ENCODE results near the gene RARB. TPM values are rescaled to one million over a fixed set of nuclear protein-coding genes. Genes with fewer than 3 reads are reported as not detected.
A peak's percentile ranks its signal among the peaks of the same experiment; 100 is the strongest.

The RARB gene
- total and polyA plus RNA-seq, 2 donors (not counting 3 experiments of a cell fraction or from before 2014, with no cell fraction given) = 15.3 to 23.4 TPM

DNA sequence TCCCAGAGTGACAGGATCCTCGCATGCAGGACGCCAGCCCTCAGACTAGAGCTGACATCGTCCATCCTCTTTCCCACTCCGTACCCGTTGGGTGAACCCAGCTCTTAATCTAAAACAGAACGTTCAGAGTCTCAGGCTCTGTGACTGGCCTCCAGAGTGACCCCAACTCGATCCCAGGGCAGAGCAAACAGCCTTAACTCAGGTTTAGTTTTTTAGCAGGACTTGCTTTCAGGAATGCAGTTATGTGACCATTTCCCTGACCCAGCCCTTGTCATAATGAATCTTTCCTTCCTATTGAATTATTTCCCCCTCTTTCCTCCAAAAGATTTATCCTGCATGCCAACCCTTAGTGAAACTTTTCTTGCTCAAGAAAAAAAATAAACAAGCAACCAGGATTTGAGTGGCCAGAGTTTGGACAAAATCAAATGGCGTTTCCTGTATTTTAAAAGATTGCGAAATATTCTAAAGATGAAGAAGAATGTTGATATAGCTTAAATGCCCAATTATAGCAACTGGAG is 47.8 kb upstream of the RARB start:
- H4K20me1 ChIP-seq (replicated peaks; ENCODE audit: control insufficient read depth, extremely low read depth, insufficient read depth, low read length) = no peaks in the 10 kb centered on the region
- no peak overlapping the region for H3K9ac ChIP-seq (replicated peaks; ENCODE audit: extremely low read depth, insufficient read depth, low read length)
- BruUV-seq (replicated peaks) = no TSS peak
- H2AFZ ChIP-seq (ENCODE audit: low read depth, low read length) = no peak overlapping the region
- POLR2A ChIA-PET = no interaction called here
- no peak overlapping the region for H3K4me3 ChIP-seq (replicated peaks in 1 of 3; ENCODE audit: insufficient read depth in 1 of 3, low read depth in 1 of 3, low read length in 3 of 3)
- DNase-seq (ENCODE audit: low read depth, low spot score) (no peak), FAIRE-seq (no peak)
- H3K9me3 ChIP-seq (replicated peaks; ENCODE audit: control insufficient read depth, insufficient read depth, low read length) = no peaks in the 10 kb centered on the region
- H3K4me1 ChIP-seq (ENCODE audit: control insufficient read depth, extremely low read depth, insufficient read depth, low read length) = peaks cover 3% of the 10 kb centered on the region
- no peak overlapping the region for H3K27ac ChIP-seq (ENCODE audit: insufficient read depth, low read depth, low read length)
- H3K9me1 ChIP-seq (replicated peaks; ENCODE audit: control insufficient read depth, extremely low read depth, insufficient read depth, low read length) = no peaks in the 10 kb centered on the region
- peaks cover 0 to 3% of the 10 kb centered on the region in 2 experiments for H3K27me3 ChIP-seq (ENCODE audit: control insufficient read depth in 2 of 2, insufficient read depth in 2 of 2, low read length in 2 of 2)
- no peak overlapping the region for H3K4me2 ChIP-seq (ENCODE audit: insufficient read depth, low read length)
- intact Hi-C loops (cut with micrococcal nuclease) = no loop called here
- dilution Hi-C loops (cut with MboI; ENCODE audit: extremely low pct_ligation_motif_present, low sequenced_read_pairs) = no loop called here
- H3K79me2 ChIP-seq (ENCODE audit: control insufficient read depth, insufficient read depth, low read length) = no peaks in the 10 kb centered on the region
- TF ChIP-seq JUN (IDR thresholded peaks at IDR 0.05; ENCODE audit: borderline replicate concordance, insufficient read depth, insufficient read length, low read depth) (no peak), EZH2 (IDR thresholded peaks at IDR 0.05; ENCODE audit: borderline replicate concordance, low read depth, low read length, severe bottlenecking) (no peak)
- TF ChIP-seq, protein P1, sequence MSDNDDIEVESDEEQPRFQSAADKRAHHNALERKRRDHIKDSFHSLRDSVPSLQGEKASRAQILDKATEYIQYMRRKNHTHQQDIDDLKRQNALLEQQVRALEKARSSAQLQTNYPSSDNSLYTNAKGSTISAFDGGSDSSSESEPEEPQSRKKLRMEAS (IDR thresholded peaks at IDR 0.05; ENCODE audit: insufficient read depth, insufficient read length) = no peak
- TF ChIP-seq, protein P2, sequence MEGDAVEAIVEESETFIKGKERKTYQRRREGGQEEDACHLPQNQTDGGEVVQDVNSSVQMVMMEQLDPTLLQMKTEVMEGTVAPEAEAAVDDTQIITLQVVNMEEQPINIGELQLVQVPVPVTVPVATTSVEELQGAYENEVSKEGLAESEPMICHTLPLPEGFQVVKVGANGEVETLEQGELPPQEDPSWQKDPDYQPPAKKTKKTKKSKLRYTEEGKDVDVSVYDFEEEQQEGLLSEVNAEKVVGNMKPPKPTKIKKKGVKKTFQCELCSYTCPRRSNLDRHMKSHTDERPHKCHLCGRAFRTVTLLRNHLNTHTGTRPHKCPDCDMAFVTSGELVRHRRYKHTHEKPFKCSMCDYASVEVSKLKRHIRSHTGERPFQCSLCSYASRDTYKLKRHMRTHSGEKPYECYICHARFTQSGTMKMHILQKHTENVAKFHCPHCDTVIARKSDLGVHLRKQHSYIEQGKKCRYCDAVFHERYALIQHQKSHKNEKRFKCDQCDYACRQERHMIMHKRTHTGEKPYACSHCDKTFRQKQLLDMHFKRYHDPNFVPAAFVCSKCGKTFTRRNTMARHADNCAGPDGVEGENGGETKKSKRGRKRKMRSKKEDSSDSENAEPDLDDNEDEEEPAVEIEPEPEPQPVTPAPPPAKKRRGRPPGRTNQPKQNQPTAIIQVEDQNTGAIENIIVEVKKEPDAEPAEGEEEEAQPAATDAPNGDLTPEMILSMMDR (IDR thresholded peaks at IDR 0.05; ENCODE audit: extremely low read depth in 1 of 2, insufficient read depth in 1 of 2, low read depth in 1 of 2, low read length in 2 of 2) = no peak
- no peaks in the 10 kb centered on the region for H3K36me3 ChIP-seq (ENCODE audit: control insufficient read depth in 2 of 2, extremely low read depth in 1 of 2, insufficient read depth in 2 of 2, low read length in 2 of 2)
- CTCF ChIA-PET = no interaction called here

DNA sequence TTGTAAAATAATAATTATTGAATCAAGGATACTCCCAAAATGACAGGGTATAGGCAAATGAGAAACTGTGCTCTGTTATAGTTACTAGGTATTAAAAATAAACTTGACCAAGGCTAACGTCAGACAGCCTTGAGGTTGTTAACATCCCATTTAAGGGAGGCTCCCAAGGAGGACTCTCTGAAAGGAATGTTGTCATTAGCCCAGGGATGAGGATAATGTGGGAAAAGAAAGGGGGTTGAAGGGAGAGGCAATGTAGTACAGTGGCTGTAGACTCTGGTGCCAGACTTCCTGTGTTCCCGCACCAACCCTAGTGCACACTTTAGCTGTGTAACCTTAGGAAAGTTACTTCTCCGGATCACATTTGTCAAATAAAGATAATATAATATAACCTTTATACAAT is 47.0 kb upstream of the RARB start:
- POLR2A ChIA-PET = no interaction called here
- Histone ChIP-seq H3K27ac (ENCODE audit: insufficient read depth, low read depth, low read length) (no peak overlapping the region), H3K4me1 (ENCODE audit: control insufficient read depth, extremely low read depth, insufficient read depth, low read length) (peaks cover 6% of the 10 kb centered on the region), H2AFZ (ENCODE audit: low read depth, low read length) (no peak overlapping the region), H3K4me3 (replicated peaks in 1 of 3; ENCODE audit: insufficient read depth in 1 of 3, low read depth in 1 of 3, low read length in 3 of 3) (no peak overlapping the region), H3K4me2 (ENCODE audit: insufficient read depth, low read length) (no peak overlapping the region), H3K9me1 (replicated peaks; ENCODE audit: control insufficient read depth, extremely low read depth, insufficient read depth, low read length) (no peaks in the 10 kb centered on the region), H4K20me1 (replicated peaks; ENCODE audit: control insufficient read depth, extremely low read depth, insufficient read depth, low read length) (no peaks in the 10 kb centered on the region), H3K27me3 (ENCODE audit: control insufficient read depth in 2 of 2, insufficient read depth in 2 of 2, low read length in 2 of 2) (peaks cover 0 to 3% of the 10 kb centered on the region in 2 experiments), H3K9me3 (replicated peaks; ENCODE audit: control insufficient read depth, insufficient read depth, low read length) (no peaks in the 10 kb centered on the region), H3K9ac (replicated peaks; ENCODE audit: extremely low read depth, insufficient read depth, low read length) (no peak overlapping the region), H3K36me3 (ENCODE audit: control insufficient read depth in 2 of 2, extremely low read depth in 1 of 2, insufficient read depth in 2 of 2, low read length in 2 of 2) (no peaks in the 10 kb centered on the region), H3K79me2 (ENCODE audit: control insufficient read depth, insufficient read depth, low read length) (no peaks in the 10 kb centered on the region)
- intact Hi-C loops (cut with micrococcal nuclease) = no loop called here
- DNase-seq (ENCODE audit: low read depth, low spot score) (no peak), FAIRE-seq (peak; percentile 12)
- dilution Hi-C loops (cut with MboI; ENCODE audit: extremely low pct_ligation_motif_present, low sequenced_read_pairs) = no loop called here
- BruUV-seq (replicated peaks) = no TSS peak
- CTCF ChIA-PET = interaction anchor here (1.0 kb wide), 1 partner anchor 212 kb away, joined by 3 read pairs; no protein-coding TSS in a partner anchor
- TF ChIP-seq POLR2AphosphoS5 (IDR thresholded peaks at IDR 0.05; ENCODE audit: insufficient read depth, low read depth, low read length) (no peak), GATA2 (IDR thresholded peaks at IDR 0.05; ENCODE audit: insufficient read depth, insufficient read length, low read depth, low read length) (no peak), POLR2A (IDR thresholded peaks at IDR 0.05; ENCODE audit: low read depth, low read length) (no peak), FOS (IDR thresholded peaks at IDR 0.05; ENCODE audit: borderline replicate concordance, insufficient read depth, low read length) (no peak), JUN (IDR thresholded peaks at IDR 0.05; ENCODE audit: borderline replicate concordance, insufficient read depth, insufficient read length, low read depth) (no peak), MYC (IDR thresholded peaks at IDR 0.05; ENCODE audit: low read depth, low read length) (no peak), EZH2 (IDR thresholded peaks at IDR 0.05; ENCODE audit: borderline replicate concordance, low read depth, low read length, severe bottlenecking) (no peak)
- TF ChIP-seq, protein P1 (IDR thresholded peaks at IDR 0.05; ENCODE audit: insufficient read depth, insufficient read length) = no peak
- TF ChIP-seq, protein P2 (IDR thresholded peaks at IDR 0.05; ENCODE audit: extremely low read depth in 1 of 2, insufficient read depth in 1 of 2, low read depth in 1 of 2, low read length in 2 of 2) = no peak
